Colonic mucosa (tissue), 4 donors: Measurements from ENCODE around the gene MYL5. TPM values are rescaled to one million over a fixed set of nuclear protein-coding genes. Genes with fewer than 3 reads are reported as not detected.
A peak's percentile ranks its signal among the peaks of the same experiment; 100 is the strongest.

Experiments used
- DNase-seq: peaks from one replicate; pipeline ENCODE4 v3.0.0-alpha.2; 2020
- H3K27ac ChIP-seq: fragments of 200-600 bp; one replicate; pipeline ENCODE4 v1.8.0; 2021
- H3K27me3 ChIP-seq: fragments of 200-600 bp; one replicate; pipeline ENCODE4 v1.8.0; 2021
- H3K36me3 ChIP-seq: fragments of 200-600 bp; one replicate; pipeline ENCODE4 v1.8.0; 2021
- H3K4me1 ChIP-seq: fragments of 200-600 bp; one replicate; pipeline ENCODE4 v1.8.0; 2021; ENCODE audit warnings: mild to moderate bottlenecking
- H3K4me3 ChIP-seq: fragments of 200-600 bp; one replicate; pipeline ENCODE4 v1.8.0; 2021
- H3K9ac ChIP-seq, 2 donors: one replicate each; pipeline ENCODE4 v1.7.0; 2013; ENCODE audit warnings: control low read depth in 2 of 2, low read depth in 2 of 2, low read length in 2 of 2
- H3K9me3 ChIP-seq: fragments of 200-600 bp; one replicate; pipeline ENCODE4 v1.8.0; 2021
- intact Hi-C: fragments of 100-400 bp; cut with DNase I; formaldehyde crosslinking; loops from one replicate; pipeline ENCODE4 v1.14.1; 2022
- total RNA-seq, 2 donors: library from RNA; stranded (reverse); fragmentation: NEBNext Ultra II Directional in 1 of 2; extraction: Animal tissue kit (Norgen Biotek cat#: 25700) in 1 of 2; gene quantifications; one replicate each; pipeline ENCODE4 v1.2.1, GENCODE V29; 2021
- TF ChIP-seq, protein P1 (sequence below): fragments of 200-600 bp; IDR thresholded peaks from one replicate; pipeline ENCODE4 v1.8.0; 2022; ENCODE audit warnings: antibody characterized with exemption, mild to moderate bottlenecking
- donor health status: healthy.
- donor health status: DM: no; HTN: no; CAD: no.
- donor health status: DM: no; HTN: no; CAD: no.

The MYL5 gene
- total RNA-seq, 2 donors from 2014 or later, result 17.3 to 53.6 TPM

DNA sequence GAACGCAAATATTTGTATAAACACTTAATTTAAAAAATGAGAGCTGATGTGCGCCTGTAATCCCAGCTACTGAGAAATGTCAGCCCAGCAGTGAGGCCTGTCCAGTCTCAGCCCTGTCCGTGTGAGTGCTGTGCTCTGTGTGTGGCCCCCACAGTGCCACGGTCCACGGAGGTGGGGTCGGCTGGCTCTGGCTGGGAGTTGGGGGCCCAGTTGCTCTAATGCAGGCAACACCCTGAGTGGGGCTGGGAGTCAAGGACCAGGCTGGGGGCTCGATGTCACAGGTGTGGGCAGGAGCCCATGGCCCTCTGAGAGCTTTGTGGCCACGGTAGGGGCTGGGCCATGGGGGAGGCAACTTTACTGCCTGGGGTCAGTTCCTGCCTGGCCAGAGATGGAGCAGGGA is 44.1 kb downstream of the MYL5 start:
- H3K9ac ChIP-seq, result no peak overlapping the region
- H3K27ac ChIP-seq, result no peak overlapping the region
- no peaks in the 10 kb centered on the region for H3K9me3 ChIP-seq
- peaks cover under 1% of the 10 kb centered on the region for H3K4me1 ChIP-seq
- intact Hi-C loops, result no loop called here
- DNase-seq, result no peak
- H3K4me3 ChIP-seq, result no peak overlapping the region
- TF ChIP-seq, protein P1, sequence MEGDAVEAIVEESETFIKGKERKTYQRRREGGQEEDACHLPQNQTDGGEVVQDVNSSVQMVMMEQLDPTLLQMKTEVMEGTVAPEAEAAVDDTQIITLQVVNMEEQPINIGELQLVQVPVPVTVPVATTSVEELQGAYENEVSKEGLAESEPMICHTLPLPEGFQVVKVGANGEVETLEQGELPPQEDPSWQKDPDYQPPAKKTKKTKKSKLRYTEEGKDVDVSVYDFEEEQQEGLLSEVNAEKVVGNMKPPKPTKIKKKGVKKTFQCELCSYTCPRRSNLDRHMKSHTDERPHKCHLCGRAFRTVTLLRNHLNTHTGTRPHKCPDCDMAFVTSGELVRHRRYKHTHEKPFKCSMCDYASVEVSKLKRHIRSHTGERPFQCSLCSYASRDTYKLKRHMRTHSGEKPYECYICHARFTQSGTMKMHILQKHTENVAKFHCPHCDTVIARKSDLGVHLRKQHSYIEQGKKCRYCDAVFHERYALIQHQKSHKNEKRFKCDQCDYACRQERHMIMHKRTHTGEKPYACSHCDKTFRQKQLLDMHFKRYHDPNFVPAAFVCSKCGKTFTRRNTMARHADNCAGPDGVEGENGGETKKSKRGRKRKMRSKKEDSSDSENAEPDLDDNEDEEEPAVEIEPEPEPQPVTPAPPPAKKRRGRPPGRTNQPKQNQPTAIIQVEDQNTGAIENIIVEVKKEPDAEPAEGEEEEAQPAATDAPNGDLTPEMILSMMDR, result no peak
- no peaks in the 10 kb centered on the region for H3K36me3 ChIP-seq
- H3K27me3 ChIP-seq, result no peaks in the 10 kb centered on the region

DNA sequence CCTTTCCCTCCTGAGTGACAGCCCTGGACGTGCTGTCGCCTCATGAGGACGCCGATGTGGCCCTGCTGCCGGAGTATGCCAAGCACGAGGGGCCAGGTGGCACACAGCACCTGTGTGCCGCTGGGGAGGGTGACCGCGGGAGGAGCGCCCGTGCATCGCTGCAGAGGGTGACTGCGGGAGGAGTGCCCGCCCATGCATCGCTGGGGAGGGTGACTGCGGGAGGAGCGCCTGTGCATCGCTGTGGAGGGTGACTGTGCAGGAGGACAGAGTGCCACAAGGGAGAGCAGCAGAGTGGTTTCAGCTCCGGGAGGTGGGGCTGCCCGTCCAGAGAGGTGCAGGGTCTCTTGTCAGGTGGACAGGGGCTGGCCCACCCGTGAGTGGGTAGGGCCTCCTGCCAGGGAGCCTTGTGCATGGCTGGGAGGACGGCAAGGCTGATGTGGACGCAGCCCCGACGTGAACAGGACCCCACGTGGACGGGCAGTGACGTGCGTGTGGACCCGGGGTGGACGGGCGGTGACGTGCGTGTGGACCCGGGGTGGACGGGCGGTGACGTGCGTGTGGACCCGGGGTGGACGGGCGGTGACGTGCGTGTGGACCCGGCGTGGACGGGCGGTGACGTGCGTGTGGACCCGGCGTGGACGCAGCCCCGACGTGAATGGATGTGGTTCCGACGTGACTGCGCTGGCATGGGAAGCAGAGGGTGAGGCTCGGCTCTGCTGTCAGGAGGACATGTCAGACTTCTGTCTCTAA is 45.9 kb downstream of the MYL5 start:
- Histone ChIP-seq H3K9ac (no peak overlapping the region), H3K27ac (no peak overlapping the region), H3K9me3 (no peaks in the 10 kb centered on the region), H3K36me3 (no peaks in the 10 kb centered on the region), H3K4me1 (peaks cover 8% of the 10 kb centered on the region), H3K4me3 (no peak overlapping the region), H3K27me3 (no peaks in the 10 kb centered on the region)
- intact Hi-C loops, result no loop called here
- DNase-seq, result no peak
- TF ChIP-seq, protein P1, result no peak

DNA sequence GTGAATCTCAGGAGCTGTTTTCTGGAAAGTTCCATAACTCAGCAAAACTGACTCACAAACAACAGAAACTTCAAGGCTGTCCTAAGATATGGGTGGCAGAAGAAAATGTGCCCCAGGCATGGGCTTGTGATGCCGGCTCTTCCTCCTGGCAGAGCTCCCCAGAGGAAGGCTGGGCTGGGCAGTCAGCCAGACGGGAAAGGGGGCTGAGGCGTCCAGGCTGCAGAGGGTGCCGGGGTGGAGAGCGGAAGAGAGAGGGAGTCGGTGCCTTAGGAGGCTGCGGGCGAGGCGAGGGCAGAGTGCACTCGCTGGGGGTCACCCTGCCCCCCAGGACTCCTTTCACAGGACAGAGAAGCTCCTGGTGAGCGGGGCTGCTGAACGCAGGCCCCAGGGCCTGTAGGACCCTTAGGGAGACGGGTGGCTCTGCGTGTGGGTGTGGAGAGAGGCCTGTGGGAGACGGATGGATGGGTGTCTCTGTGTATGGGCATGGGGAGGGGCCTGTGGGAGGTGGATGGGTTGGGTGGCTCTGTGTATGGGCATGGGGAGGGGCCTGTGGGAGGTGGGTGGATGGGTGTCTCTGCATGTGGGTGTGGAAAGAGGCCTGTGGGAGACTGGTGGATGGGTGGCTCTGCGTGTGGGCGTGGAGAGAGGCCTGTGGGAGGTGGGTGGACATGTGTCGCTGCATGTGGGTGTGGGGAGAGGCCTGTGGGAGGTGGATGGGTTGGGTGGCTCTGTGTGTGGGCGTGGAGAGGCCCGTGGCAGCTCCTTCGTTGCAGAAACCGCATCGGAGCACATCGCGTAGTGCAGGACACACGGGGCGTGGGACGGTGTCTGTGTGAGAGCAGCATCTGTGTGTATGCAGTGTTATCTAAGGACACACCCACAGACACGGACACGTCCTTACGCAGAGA is 47.2 kb downstream of the MYL5 start:
- H3K9ac ChIP-seq, result peak overlapping the region in 1 of 2 donors; percentile 21
- H3K27ac ChIP-seq, result no peak overlapping the region
- peak; percentile 67 for DNase-seq
- peaks cover 8% of the 10 kb centered on the region for H3K4me1 ChIP-seq
- no peaks in the 10 kb centered on the region for H3K9me3 ChIP-seq
- no peaks in the 10 kb centered on the region for H3K27me3 ChIP-seq
- no peaks in the 10 kb centered on the region for H3K36me3 ChIP-seq
- H3K4me3 ChIP-seq, result no peak overlapping the region
- TF ChIP-seq, protein P1, result no peak
- intact Hi-C loops, result no loop called here

DNA sequence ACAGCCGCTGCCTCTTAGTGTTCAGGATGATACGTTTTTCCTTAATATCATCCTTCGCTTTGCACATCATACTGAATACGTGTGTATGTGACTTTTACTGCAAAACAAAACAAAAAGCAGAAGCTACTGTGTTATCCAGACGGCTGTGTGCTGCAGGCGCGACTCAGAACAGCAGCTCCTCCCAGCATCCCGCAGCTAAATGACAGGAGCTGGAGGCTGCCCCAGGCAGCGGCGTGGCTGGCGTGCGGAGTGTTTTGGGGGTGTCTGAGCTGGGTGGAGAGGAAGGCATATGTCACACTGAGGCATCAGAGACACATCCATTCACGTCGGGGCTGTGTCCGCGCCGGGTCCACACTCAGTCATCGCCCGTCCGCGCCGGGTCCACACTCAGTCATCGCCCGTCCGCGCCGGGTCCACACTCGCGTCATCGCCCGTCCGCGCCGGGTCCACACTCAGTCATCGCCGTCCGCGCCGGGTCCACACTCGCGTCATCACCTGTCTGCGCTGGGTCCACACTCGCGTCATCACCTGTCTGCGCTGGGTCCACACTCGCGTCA is 47.9 kb downstream of the MYL5 start:
- Histone ChIP-seq H3K9me3 (no peaks in the 10 kb centered on the region), H3K36me3 (no peaks in the 10 kb centered on the region), H3K27me3 (no peaks in the 10 kb centered on the region), H3K4me1 (peaks cover 8% of the 10 kb centered on the region), H3K9ac (no peak overlapping the region), H3K27ac (no peak overlapping the region), H3K4me3 (no peak overlapping the region)
- DNase-seq, result no peak
- TF ChIP-seq, protein P1, result no peak
- intact Hi-C loops, result no loop called here

DNA sequence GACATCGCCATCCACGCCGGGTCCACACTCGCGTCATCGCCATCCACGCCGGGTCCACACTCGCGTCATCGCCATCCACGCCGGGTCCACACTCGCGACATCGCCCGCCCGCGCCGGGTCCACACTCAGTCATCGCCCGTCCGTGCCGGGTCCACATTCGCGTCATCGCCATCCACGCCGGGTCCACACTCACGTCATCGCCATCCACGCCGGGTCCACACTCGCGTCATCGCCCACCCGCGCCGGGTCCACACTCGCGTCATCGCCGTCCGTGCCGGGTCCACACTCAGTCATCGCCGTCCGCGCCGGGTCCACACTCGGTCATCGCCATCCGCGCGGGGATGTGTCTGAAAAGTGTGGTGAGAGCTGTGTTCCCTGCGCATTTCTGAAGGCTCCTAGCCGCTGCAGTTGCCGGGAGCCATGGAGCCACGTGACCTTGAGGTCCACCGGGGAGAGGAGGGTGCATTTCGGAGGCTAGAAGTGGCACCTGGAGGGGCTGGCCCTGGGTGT is 48.6 kb downstream of the MYL5 start:
- TF ChIP-seq, protein P1, result no peak
- Histone ChIP-seq H3K9me3 (no peaks in the 10 kb centered on the region), H3K36me3 (no peaks in the 10 kb centered on the region), H3K27me3 (no peaks in the 10 kb centered on the region), H3K27ac (no peak overlapping the region), H3K4me3 (no peak overlapping the region), H3K4me1 (peaks cover 8% of the 10 kb centered on the region), H3K9ac (peak overlapping the region in 1 of 2 donors; percentile 35)
- no peak for DNase-seq
- intact Hi-C loops, result no loop called here
